ENCODE data around the gene R3HCC1L.
"Not testable (repeated sequence)": the region's sequence is repeated elsewhere in the genome, so short reads cannot be mapped to it uniquely, and the experiment has no call there.

R3HCC1L gene

GRCh38 chr10:98134117-98134430 lies 383 bp upstream of the R3HCC1L start:
- peak overlapping the region; percentile 76 for H3K27ac ChIP-seq (ENCODE audit: low read depth, low read length)
- peak overlapping the region; percentile 94 for H3K4me2 ChIP-seq (ENCODE audit: low read length)
- H3K9me3 ChIP-seq (ENCODE audit: control insufficient read depth, insufficient read depth, low read length), result peaks cover 13% of the 10 kb centered on the region
- H3F3A ChIP-seq (ENCODE audit: control insufficient read depth, insufficient read depth), result peaks cover 4% of the 10 kb centered on the region; the same call in 1 of the 2 replicates
- peaks cover 44% of the 10 kb centered on the region for H3K36me3 ChIP-seq (ENCODE audit: control insufficient read depth, low read length)
- H3K4me1 ChIP-seq (ENCODE audit: control insufficient read depth, low read length), result peaks cover 54% of the 10 kb centered on the region
- TF ChIP-seq, protein P1, sequence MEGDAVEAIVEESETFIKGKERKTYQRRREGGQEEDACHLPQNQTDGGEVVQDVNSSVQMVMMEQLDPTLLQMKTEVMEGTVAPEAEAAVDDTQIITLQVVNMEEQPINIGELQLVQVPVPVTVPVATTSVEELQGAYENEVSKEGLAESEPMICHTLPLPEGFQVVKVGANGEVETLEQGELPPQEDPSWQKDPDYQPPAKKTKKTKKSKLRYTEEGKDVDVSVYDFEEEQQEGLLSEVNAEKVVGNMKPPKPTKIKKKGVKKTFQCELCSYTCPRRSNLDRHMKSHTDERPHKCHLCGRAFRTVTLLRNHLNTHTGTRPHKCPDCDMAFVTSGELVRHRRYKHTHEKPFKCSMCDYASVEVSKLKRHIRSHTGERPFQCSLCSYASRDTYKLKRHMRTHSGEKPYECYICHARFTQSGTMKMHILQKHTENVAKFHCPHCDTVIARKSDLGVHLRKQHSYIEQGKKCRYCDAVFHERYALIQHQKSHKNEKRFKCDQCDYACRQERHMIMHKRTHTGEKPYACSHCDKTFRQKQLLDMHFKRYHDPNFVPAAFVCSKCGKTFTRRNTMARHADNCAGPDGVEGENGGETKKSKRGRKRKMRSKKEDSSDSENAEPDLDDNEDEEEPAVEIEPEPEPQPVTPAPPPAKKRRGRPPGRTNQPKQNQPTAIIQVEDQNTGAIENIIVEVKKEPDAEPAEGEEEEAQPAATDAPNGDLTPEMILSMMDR (IDR thresholded peaks at IDR 0.05; ENCODE audit: low read depth, low read length, poor library complexity, severe bottlenecking), result no peak
- TF ChIP-seq EZH2phosphoT487 (IDR thresholded peaks at IDR 0.05; ENCODE audit: borderline replicate concordance, low read length), result no peak
- H3K79me2 ChIP-seq (ENCODE audit: control insufficient read depth, low read length), result peaks cover 47% of the 10 kb centered on the region
- no peaks in the 10 kb centered on the region for H3K9me2 ChIP-seq (replicated peaks; ENCODE audit: control insufficient read depth, low read length)
- peak overlapping the region; percentile 94 for H3K4me3 ChIP-seq (ENCODE audit: low read length)
- no peaks in the 10 kb centered on the region for H3K27me3 ChIP-seq (ENCODE audit: control insufficient read depth, low read length)
- H4K20me1 ChIP-seq (ENCODE audit: control insufficient read depth, insufficient read depth, low read depth, low read length), result peaks cover 9% of the 10 kb centered on the region

GRCh38 chr10:98135222-98135899 lies 904 bp downstream of the R3HCC1L start:
- H3K27ac ChIP-seq (ENCODE audit: low read depth, low read length), result peak overlapping the region; percentile 76
- H3K4me1 ChIP-seq (ENCODE audit: control insufficient read depth, low read length), result peaks cover 66% of the 10 kb centered on the region
- H3K9me2 ChIP-seq (replicated peaks; ENCODE audit: control insufficient read depth, low read length), result no peaks in the 10 kb centered on the region
- TF ChIP-seq EZH2phosphoT487 (IDR thresholded peaks at IDR 0.05; ENCODE audit: borderline replicate concordance, low read length), result no peak
- TF ChIP-seq, protein P1 (IDR thresholded peaks at IDR 0.05; ENCODE audit: low read depth, low read length, poor library complexity, severe bottlenecking), result no peak
- peaks cover 60% of the 10 kb centered on the region for H3K79me2 ChIP-seq (ENCODE audit: control insufficient read depth, low read length)
- H3K4me3 ChIP-seq (ENCODE audit: low read length), result peak overlapping the region; percentile 94
- H4K20me1 ChIP-seq (ENCODE audit: control insufficient read depth, insufficient read depth, low read depth, low read length), result peaks cover 9% of the 10 kb centered on the region
- H3K4me2 ChIP-seq (ENCODE audit: low read length), result peak overlapping the region; percentile 94
- peaks cover 13% of the 10 kb centered on the region for H3K9me3 ChIP-seq (ENCODE audit: control insufficient read depth, insufficient read depth, low read length)
- no peaks in the 10 kb centered on the region for H3K27me3 ChIP-seq (ENCODE audit: control insufficient read depth, low read length)
- H3K36me3 ChIP-seq (ENCODE audit: control insufficient read depth, low read length), result peaks cover 57% of the 10 kb centered on the region
- H3F3A ChIP-seq (ENCODE audit: control insufficient read depth, insufficient read depth), result peaks cover 4% of the 10 kb centered on the region; the same call in 1 of the 2 replicates

DNA sequence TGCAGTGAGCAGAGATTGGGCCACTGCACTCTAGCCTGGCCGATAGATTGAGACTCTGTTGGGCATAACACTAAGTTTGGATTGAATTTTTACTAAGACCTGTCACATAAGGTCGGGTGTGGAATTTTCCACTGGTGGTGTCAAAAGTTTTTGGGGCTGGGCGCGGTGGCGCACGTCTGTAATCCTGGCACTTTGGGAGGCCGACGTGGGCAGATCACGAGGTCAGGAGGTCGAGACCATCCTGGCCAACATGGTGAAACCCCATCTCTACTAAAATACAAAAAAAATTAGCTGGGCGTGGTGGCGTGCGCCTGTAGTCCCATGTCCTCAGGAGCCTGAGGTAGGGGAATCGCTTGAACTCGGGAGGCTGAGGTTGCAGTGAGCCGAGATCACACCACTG lies 2.3 kb downstream of the R3HCC1L start:
- H3K36me3 ChIP-seq (ENCODE audit: control insufficient read depth, low read length), result peaks cover 67% of the 10 kb centered on the region
- not testable (repeated sequence) for H3K9me2 ChIP-seq (replicated peaks; ENCODE audit: control insufficient read depth, low read length); H3K27ac ChIP-seq (ENCODE audit: low read depth, low read length); H4K20me1 ChIP-seq (ENCODE audit: control insufficient read depth, insufficient read depth, low read depth, low read length); H3F3A ChIP-seq (ENCODE audit: control insufficient read depth, insufficient read depth); H3K27me3 ChIP-seq (ENCODE audit: control insufficient read depth, low read length)
- peak overlapping the region; percentile 46 for H3K4me3 ChIP-seq (ENCODE audit: low read length)
- H3K79me2 ChIP-seq (ENCODE audit: control insufficient read depth, low read length), result peaks cover 74% of the 10 kb centered on the region
- H3K4me2 ChIP-seq (ENCODE audit: low read length), result peak overlapping the region; percentile 94
- H3K4me1 ChIP-seq (ENCODE audit: control insufficient read depth, low read length), result peaks cover 79% of the 10 kb centered on the region
- peaks cover 13% of the 10 kb centered on the region for H3K9me3 ChIP-seq (ENCODE audit: control insufficient read depth, insufficient read depth, low read length)

DNA sequence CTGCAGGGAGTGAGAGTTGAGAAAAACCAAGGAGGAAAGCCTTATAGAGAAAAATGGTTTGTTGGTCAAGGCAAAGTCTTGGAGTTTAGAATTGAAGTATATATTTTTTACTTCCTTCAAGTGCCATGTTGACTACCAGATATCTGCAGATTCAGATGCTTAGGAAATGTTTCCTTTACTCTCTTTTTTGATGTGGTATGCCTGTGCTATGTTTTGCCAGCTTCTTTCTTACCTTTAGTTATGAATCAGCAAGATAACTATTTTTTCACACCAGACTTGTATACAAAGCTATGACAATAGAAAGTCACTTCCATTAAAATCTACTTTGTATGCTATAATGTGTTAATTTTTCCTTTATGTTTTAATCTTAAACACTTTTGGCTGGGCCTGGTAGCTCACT lies 3.6 kb downstream of the R3HCC1L start:
- Histone ChIP-seq H3K36me3 (ENCODE audit: control insufficient read depth, low read length) (peaks cover 70% of the 10 kb centered on the region), H3K27ac (ENCODE audit: low read depth, low read length) (no peak overlapping the region), H3F3A (ENCODE audit: control insufficient read depth, insufficient read depth) (peaks cover 2% of the 10 kb centered on the region; the same call in 1 of the 2 replicates), H3K79me2 (ENCODE audit: control insufficient read depth, low read length) (peaks cover 86% of the 10 kb centered on the region), H3K4me2 (ENCODE audit: low read length) (peak overlapping the region; percentile 94), H3K4me1 (ENCODE audit: control insufficient read depth, low read length) (peaks cover 81% of the 10 kb centered on the region), H3K27me3 (ENCODE audit: control insufficient read depth, low read length) (no peaks in the 10 kb centered on the region), H3K9me2 (replicated peaks; ENCODE audit: control insufficient read depth, low read length) (no peaks in the 10 kb centered on the region), H3K4me3 (ENCODE audit: low read length) (peak overlapping the region; percentile 3), H4K20me1 (ENCODE audit: control insufficient read depth, insufficient read depth, low read depth, low read length) (peaks cover 9% of the 10 kb centered on the region), H3K9me3 (ENCODE audit: control insufficient read depth, insufficient read depth, low read length) (peaks cover 6% of the 10 kb centered on the region; the same call in 1 of the 2 replicates)
- no peak for TF ChIP-seq EZH2phosphoT487 (IDR thresholded peaks at IDR 0.05; ENCODE audit: borderline replicate concordance, low read length)
- TF ChIP-seq, protein P1 (IDR thresholded peaks at IDR 0.05; ENCODE audit: low read depth, low read length, poor library complexity, severe bottlenecking), result no peak

All from DOHH2 (cell line).